Measurements from ENCODE around the gene TSPEAR. TPM values are rescaled to one million over a fixed set of nuclear protein-coding genes. Genes with fewer than 3 reads are reported as not detected.

Gene TSPEAR
- total and polyA plus RNA-seq, 2 donors (not counting 1 experiment from before 2014, with no cell fraction given): not detected

GRCh38 chr21:44544566-44544965 lies 166.8 kb downstream of the TSPEAR start:
- peaks cover 0 to 8% (median 2%) of the 10 kb centered on the region in 4 experiments for H3K27me3 ChIP-seq (replicated peaks in 1 of 4; ENCODE audit: control extremely low read depth in 1 of 4, control insufficient read depth in 3 of 4, insufficient read depth in 4 of 4, low read length in 3 of 4)
- H3K4me1 Mint-ChIP-seq: peaks cover 8% of the 10 kb centered on the region
- peaks cover 1 to 35% (median 12%) of the 10 kb centered on the region in 3 donors for H3K9me3 ChIP-seq (ENCODE audit: control extremely low read depth in 1 of 3, control insufficient read depth in 2 of 3, insufficient read depth in 1 of 3, low read length in 2 of 3)
- no peak overlapping the region for H3K4me2 ChIP-seq (replicated peaks; ENCODE audit: low read depth, low read length, poor library complexity, severe bottlenecking)
- intact Hi-C loops (cut with micrococcal nuclease): no loop called here
- no peak for ATAC-seq (ENCODE audit: low read depth)
- ChIA-PET CTCF (no interaction called here), POLR2A (no interaction called here)
- WGBS (ENCODE audit: insufficient coverage): 91% methylated on average over 2 of the region's 3 CpGs
- no peak overlapping the region for H3K4me3 ChIP-seq (ENCODE audit: control extremely low read depth in 1 of 5, extremely low read depth in 1 of 5, insufficient read depth in 1 of 5, low read depth in 2 of 5, low read length in 4 of 5)
- H3K4me1 ChIP-seq (ENCODE audit: control insufficient read depth in 2 of 2, insufficient read depth in 2 of 2, low read length in 2 of 2): peaks cover 5 to 7% of the 10 kb centered on the region in 2 donors
- no peak for TF ChIP-seq CTCF (IDR thresholded peaks at IDR 0.05)
- TF ChIP-seq EZH2 (IDR thresholded peaks at IDR 0.05; ENCODE audit: borderline replicate concordance, insufficient read depth, low read depth, low read length, poor library complexity, severe bottlenecking): no peak
- peaks cover 29% of the 10 kb centered on the region for H3K27me3 Mint-ChIP-seq
- no peak overlapping the region for H2AFZ ChIP-seq (ENCODE audit: insufficient read depth, low read depth, low read length, poor library complexity, severe bottlenecking)
- no peaks in the 10 kb centered on the region for H4K20me1 ChIP-seq (ENCODE audit: control insufficient read depth, insufficient read depth, low read length, poor library complexity, severe bottlenecking)
- no peak for DNase-seq
- H3K27ac Mint-ChIP-seq: no peak overlapping the region
- peaks cover 6% of the 10 kb centered on the region for H3K9me3 Mint-ChIP-seq (ENCODE audit: insufficient read depth)
- no peak overlapping the region for H3K27ac ChIP-seq (ENCODE audit: low read length in 2 of 2)
- H3K9ac ChIP-seq (ENCODE audit: low read length): no peak overlapping the region
- no peaks in the 10 kb centered on the region for H3K79me2 ChIP-seq (ENCODE audit: control insufficient read depth, insufficient read depth, low read length)
- no peak overlapping the region for H3K4me3 Mint-ChIP-seq
- H3K36me3 ChIP-seq (replicated peaks in 1 of 2; ENCODE audit: control extremely low read depth in 1 of 2, control insufficient read depth in 1 of 2, extremely low read depth in 1 of 2, insufficient read depth in 2 of 2, low read length in 1 of 2): no peaks in the 10 kb centered on the region

- no peaks in the 10 kb centered on the region for H4K20me1 ChIP-seq (ENCODE audit: control insufficient read depth, insufficient read depth, low read length, poor library complexity, severe bottlenecking)
- no peak overlapping the region for H2AFZ ChIP-seq (ENCODE audit: insufficient read depth, low read depth, low read length, poor library complexity, severe bottlenecking)
- intact Hi-C loops (cut with micrococcal nuclease): no loop called here
- ChIA-PET POLR2A (no interaction called here), CTCF (no interaction called here)
- peaks cover 0 to 2% (median 0%) of the 10 kb centered on the region in 4 experiments for H3K27me3 ChIP-seq (replicated peaks in 1 of 4; ENCODE audit: control extremely low read depth in 1 of 4, control insufficient read depth in 3 of 4, insufficient read depth in 4 of 4, low read length in 3 of 4)
- TF ChIP-seq CTCF (IDR thresholded peaks at IDR 0.05): no peak
- TF ChIP-seq EZH2 (IDR thresholded peaks at IDR 0.05; ENCODE audit: borderline replicate concordance, insufficient read depth, low read depth, low read length, poor library complexity, severe bottlenecking): no peak
- Mint-ChIP-seq H3K9me3 (ENCODE audit: insufficient read depth) (peaks cover 6% of the 10 kb centered on the region), H3K27ac (no peak overlapping the region), H3K4me3 (no peak overlapping the region), H3K4me1 (peaks cover 2% of the 10 kb centered on the region), H3K27me3 (peaks cover 20% of the 10 kb centered on the region)
- H3K36me3 ChIP-seq (replicated peaks in 1 of 2; ENCODE audit: control extremely low read depth in 1 of 2, control insufficient read depth in 1 of 2, extremely low read depth in 1 of 2, insufficient read depth in 2 of 2, low read length in 1 of 2): no peaks in the 10 kb centered on the region
- H3K4me3 ChIP-seq (ENCODE audit: control extremely low read depth in 1 of 5, extremely low read depth in 1 of 5, insufficient read depth in 1 of 5, low read depth in 2 of 5, low read length in 4 of 5): no peak overlapping the region
- H3K79me2 ChIP-seq (ENCODE audit: control insufficient read depth, insufficient read depth, low read length): no peaks in the 10 kb centered on the region
- H3K4me2 ChIP-seq (replicated peaks; ENCODE audit: low read depth, low read length, poor library complexity, severe bottlenecking): no peak overlapping the region
- 80% methylated on average over 1 of the region's 1 CpG for WGBS (ENCODE audit: insufficient coverage)
- DNase-seq (no peak), ATAC-seq (ENCODE audit: low read depth) (no peak)
- H3K9me3 ChIP-seq (ENCODE audit: control extremely low read depth in 1 of 3, control insufficient read depth in 2 of 3, insufficient read depth in 1 of 3, low read length in 2 of 3): peaks cover 1 to 26% (median 12%) of the 10 kb centered on the region in 3 donors
- no peak overlapping the region for H3K27ac ChIP-seq (ENCODE audit: low read length in 2 of 2)
- peaks cover 3 to 5% of the 10 kb centered on the region in 2 donors for H3K4me1 ChIP-seq (ENCODE audit: control insufficient read depth in 2 of 2, insufficient read depth in 2 of 2, low read length in 2 of 2)
- H3K9ac ChIP-seq (ENCODE audit: low read length): no peak overlapping the region
Measured at GRCh38 chr21:44542716-44543115, 168.7 kb downstream of the TSPEAR start.

All from B cell (primary cell).